ENCODE results near the gene CEP112. TPM values are rescaled to one million over a fixed set of nuclear protein-coding genes. Genes with fewer than 3 reads are reported as not detected.

The CEP112 gene
- total and polyA plus RNA-seq, 2 of the 4 experiments (the other 2 are of a cell fraction): 2.5 to 5.6 TPM

DNA sequence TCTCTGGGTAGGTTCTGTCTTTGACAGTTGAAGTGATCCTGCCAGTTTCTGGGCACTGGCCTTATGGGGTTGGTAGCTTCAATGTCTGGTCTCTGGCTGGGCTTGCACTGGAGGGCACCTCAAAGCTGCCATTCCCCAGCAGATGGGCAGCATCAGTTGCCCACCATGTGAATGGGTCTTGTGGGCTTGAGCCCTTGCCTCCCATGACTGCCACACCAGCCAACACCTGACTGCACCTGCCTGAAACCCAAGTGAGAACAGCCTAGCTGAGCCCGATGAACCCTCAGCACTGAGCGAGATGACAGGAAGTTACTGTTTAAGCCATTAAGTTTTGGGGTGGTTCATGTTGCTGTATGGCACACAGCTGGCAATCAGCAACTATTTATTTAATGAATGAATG lies 561.4 kb downstream of the CEP112 start:
- dilution Hi-C loops (cut with HindIII; ENCODE audit: low sequenced_read_pairs, unreplicated experiment): no loop called here
- no peaks in the 10 kb centered on the region for H3K36me3 ChIP-seq (ENCODE audit: control insufficient read depth, insufficient read depth, low read length)
- no peak overlapping the region for H3K23ac ChIP-seq (ENCODE audit: low read depth, low read length)
- H3K79me1 ChIP-seq (ENCODE audit: low read depth in 1 of 2, low read length in 2 of 2): no peaks in the 10 kb centered on the region
- no peak overlapping the region for H2BK15ac ChIP-seq (ENCODE audit: low read depth, low read length)
- no peak overlapping the region for H3K56ac ChIP-seq (ENCODE audit: extremely low read depth, insufficient read depth, low read length)
- peaks cover 6% of the 10 kb centered on the region for H3K27me3 ChIP-seq (ENCODE audit: control insufficient read depth, insufficient read depth, low read length)
- WGBS, 2 experiments (ENCODE audit: extremely low coverage in 2 of 2, insufficient read length in 1 of 2): 93% methylated on average over 2 of the region's 2 CpGs; no CpG with 5 or more reads in 1 of the 2 experiments
- no peak overlapping the region for H3K9ac ChIP-seq (ENCODE audit: low read depth, low read length)
- no peaks in the 10 kb centered on the region for H3K9me3 ChIP-seq (ENCODE audit: control insufficient read depth, insufficient read depth, low read length)
- H2BK120ac ChIP-seq (ENCODE audit: low read depth, low read length): no peak overlapping the region
- H2AK9ac ChIP-seq (replicated peaks; ENCODE audit: low read depth, low read length, poor library complexity): no peak overlapping the region
- H3K4ac ChIP-seq (ENCODE audit: low read depth, low read length): no peak overlapping the region; the same call in 1 of the 2 replicates
- no peak overlapping the region for H3K4me2 ChIP-seq (ENCODE audit: low read depth, low read length)
- H2AK5ac ChIP-seq (ENCODE audit: low read depth, low read length): 0 out of 2 replicates have a peak overlapping the region, but pooled peaks have one; percentile 37
- ChIA-PET CTCF (no interaction called here), POLR2A (ENCODE audit: unreplicated experiment) (no interaction called here)
- no peak overlapping the region for H4K8ac ChIP-seq (ENCODE audit: low read depth in 2 of 2, low read length in 2 of 2)
- no peak overlapping the region for H4K91ac ChIP-seq (ENCODE audit: insufficient read depth, low read depth, low read length)
- TF ChIP-seq, protein P1, sequence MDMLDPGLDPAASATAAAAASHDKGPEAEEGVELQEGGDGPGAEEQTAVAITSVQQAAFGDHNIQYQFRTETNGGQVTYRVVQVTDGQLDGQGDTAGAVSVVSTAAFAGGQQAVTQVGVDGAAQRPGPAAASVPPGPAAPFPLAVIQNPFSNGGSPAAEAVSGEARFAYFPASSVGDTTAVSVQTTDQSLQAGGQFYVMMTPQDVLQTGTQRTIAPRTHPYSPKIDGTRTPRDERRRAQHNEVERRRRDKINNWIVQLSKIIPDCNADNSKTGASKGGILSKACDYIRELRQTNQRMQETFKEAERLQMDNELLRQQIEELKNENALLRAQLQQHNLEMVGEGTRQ (IDR thresholded peaks at IDR 0.05; ENCODE audit: low read depth, low read length): no peak
- TF ChIP-seq MXI1 (IDR thresholded peaks at IDR 0.05; ENCODE audit: borderline replicate concordance, low read depth, low read length) (no peak), MAFK (IDR thresholded peaks at IDR 0.05; ENCODE audit: low read depth, low read length) (no peak), BHLHE40 (IDR thresholded peaks at IDR 0.05; ENCODE audit: low read depth, low read length) (no peak), NFE2L2 (IDR thresholded peaks at IDR 0.05; ENCODE audit: low read depth, low read length) (no peak), CHD1 (IDR thresholded peaks at IDR 0.05; ENCODE audit: low read depth, low read length) (no peak), FOS (IDR thresholded peaks at IDR 0.05; ENCODE audit: low read depth, low read length) (no peak), MAZ (IDR thresholded peaks at IDR 0.05; ENCODE audit: borderline replicate concordance, low read depth, low read length) (no peak), POLR2A (IDR thresholded peaks at IDR 0.05; ENCODE audit: low read depth, low read length) (no peak), RFX5 (IDR thresholded peaks at IDR 0.05; ENCODE audit: low read depth, low read length) (no peak), RCOR1 (IDR thresholded peaks at IDR 0.05; ENCODE audit: insufficient replicate concordance, low read length) (no peak), CEBPB (IDR thresholded peaks at IDR 0.05; ENCODE audit: low read depth, low read length) (no peak), RAD21 (IDR thresholded peaks at IDR 0.05; ENCODE audit: low read length) (no peak), SMC3 (IDR thresholded peaks at IDR 0.05; ENCODE audit: low read depth, low read length) (no peak)
- TF ChIP-seq, protein P2, sequence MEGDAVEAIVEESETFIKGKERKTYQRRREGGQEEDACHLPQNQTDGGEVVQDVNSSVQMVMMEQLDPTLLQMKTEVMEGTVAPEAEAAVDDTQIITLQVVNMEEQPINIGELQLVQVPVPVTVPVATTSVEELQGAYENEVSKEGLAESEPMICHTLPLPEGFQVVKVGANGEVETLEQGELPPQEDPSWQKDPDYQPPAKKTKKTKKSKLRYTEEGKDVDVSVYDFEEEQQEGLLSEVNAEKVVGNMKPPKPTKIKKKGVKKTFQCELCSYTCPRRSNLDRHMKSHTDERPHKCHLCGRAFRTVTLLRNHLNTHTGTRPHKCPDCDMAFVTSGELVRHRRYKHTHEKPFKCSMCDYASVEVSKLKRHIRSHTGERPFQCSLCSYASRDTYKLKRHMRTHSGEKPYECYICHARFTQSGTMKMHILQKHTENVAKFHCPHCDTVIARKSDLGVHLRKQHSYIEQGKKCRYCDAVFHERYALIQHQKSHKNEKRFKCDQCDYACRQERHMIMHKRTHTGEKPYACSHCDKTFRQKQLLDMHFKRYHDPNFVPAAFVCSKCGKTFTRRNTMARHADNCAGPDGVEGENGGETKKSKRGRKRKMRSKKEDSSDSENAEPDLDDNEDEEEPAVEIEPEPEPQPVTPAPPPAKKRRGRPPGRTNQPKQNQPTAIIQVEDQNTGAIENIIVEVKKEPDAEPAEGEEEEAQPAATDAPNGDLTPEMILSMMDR (conservative IDR thresholded peaks at IDR 0.05; ENCODE audit: low read depth, low read length): no peak
- TF ChIP-seq, protein P3, sequence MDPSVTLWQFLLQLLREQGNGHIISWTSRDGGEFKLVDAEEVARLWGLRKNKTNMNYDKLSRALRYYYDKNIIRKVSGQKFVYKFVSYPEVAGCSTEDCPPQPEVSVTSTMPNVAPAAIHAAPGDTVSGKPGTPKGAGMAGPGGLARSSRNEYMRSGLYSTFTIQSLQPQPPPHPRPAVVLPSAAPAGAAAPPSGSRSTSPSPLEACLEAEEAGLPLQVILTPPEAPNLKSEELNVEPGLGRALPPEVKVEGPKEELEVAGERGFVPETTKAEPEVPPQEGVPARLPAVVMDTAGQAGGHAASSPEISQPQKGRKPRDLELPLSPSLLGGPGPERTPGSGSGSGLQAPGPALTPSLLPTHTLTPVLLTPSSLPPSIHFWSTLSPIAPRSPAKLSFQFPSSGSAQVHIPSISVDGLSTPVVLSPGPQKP (IDR thresholded peaks at IDR 0.05; ENCODE audit: borderline replicate concordance, low read depth, low read length): no peak
- H2BK20ac ChIP-seq (ENCODE audit: low read depth, low read length): no peak overlapping the region
- intact Hi-C loops (cut with micrococcal nuclease): no loop called here
- H3K4me3 ChIP-seq (ENCODE audit: insufficient read depth, low read depth, low read length): no peak overlapping the region
- peaks cover 3% of the 10 kb centered on the region; the same call in 1 of the 2 replicates for H4K20me1 ChIP-seq (ENCODE audit: insufficient read depth, low read length)
- H3K14ac ChIP-seq (replicated peaks; ENCODE audit: low read depth, low read length): no peak overlapping the region
- H3K4me1 ChIP-seq (ENCODE audit: control insufficient read depth, insufficient read depth, low read length): peaks cover 2% of the 10 kb centered on the region; the same call in 1 of the 2 replicates
- no peak overlapping the region for H3K18ac ChIP-seq (ENCODE audit: low read depth, low read length)
- DNase-seq: no peak
- no TSS peak for BruUV-seq (replicated peaks)
- no peaks in the 10 kb centered on the region for H3K9me1 ChIP-seq (ENCODE audit: insufficient read depth, low read length)
- H2BK5ac ChIP-seq (ENCODE audit: low read depth, low read length, poor library complexity, severe bottlenecking): no peak overlapping the region
- no peak overlapping the region for H4K5ac ChIP-seq (ENCODE audit: low read depth, low read length)
- H3K27ac ChIP-seq (ENCODE audit: insufficient read depth, low read length): no peak overlapping the region
- ATAC-seq (ENCODE audit: low read depth): no peak
- peak overlapping the region; percentile 51 for H2AFZ ChIP-seq (replicated peaks; ENCODE audit: low read length, poor library complexity)
- in situ Hi-C loops (cut with MboI; ENCODE audit: low sequenced_read_pairs): no loop called here

Data from IMR-90 (cell line).